Measurements from ENCODE around the gene ACER1.
"Not testable (repeated sequence)": the region's sequence is repeated elsewhere in the genome, so short reads cannot be mapped to it uniquely, and the experiment has no call there.

The ACER1 gene

DNA sequence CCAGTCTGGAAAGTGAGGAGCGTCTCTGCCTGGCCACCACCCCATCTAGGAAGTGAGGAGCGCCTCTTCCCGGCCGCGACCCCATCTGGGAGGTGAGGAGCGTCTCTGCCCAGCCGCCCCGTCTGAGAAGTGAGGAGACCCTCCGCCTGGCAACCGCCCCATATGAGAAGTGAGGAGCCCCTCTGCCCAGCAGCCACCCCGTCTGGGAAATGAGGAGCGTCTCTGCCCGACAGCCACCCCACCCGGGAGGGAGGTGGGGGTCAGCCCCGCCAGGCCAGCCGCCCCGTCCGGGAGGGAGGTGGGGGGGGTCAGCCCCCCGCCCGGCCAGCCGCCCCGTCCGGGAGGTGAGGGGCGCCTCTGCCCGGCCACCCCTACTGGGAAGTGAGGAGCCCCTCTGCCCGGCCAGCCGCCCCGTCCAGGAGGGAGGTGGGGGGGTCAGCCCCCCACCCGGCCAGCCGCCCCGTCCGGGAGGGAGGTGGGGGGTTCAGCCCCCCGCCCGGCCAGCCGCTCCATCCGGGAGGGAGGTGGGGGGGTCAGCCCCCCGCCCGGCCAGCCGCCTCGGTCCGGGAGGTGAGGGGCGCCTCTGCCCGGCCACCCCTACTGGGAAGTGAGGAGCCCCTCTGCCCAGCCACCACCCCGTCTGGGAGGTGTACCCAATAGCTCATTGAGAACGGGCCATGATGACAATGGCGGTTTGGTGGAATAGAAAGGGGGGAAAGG, 22.1 kb upstream of the ACER1 start:
- H3K27me3 ChIP-seq (ENCODE audit: low read depth, low read length); H3K4me1 ChIP-seq (ENCODE audit: control insufficient read depth in 1 of 2, insufficient read depth in 2 of 2, low read length in 2 of 2); H3K36me3 ChIP-seq (ENCODE audit: control insufficient read depth in 1 of 2, insufficient read depth in 2 of 2, low read length in 2 of 2); H3K4me3 ChIP-seq (ENCODE audit: low read depth in 1 of 2, low read length in 2 of 2); H3K9me3 ChIP-seq (ENCODE audit: control insufficient read depth in 1 of 2, low read length in 2 of 2); H3K27ac ChIP-seq (ENCODE audit: low read length): not testable (repeated sequence)

DNA sequence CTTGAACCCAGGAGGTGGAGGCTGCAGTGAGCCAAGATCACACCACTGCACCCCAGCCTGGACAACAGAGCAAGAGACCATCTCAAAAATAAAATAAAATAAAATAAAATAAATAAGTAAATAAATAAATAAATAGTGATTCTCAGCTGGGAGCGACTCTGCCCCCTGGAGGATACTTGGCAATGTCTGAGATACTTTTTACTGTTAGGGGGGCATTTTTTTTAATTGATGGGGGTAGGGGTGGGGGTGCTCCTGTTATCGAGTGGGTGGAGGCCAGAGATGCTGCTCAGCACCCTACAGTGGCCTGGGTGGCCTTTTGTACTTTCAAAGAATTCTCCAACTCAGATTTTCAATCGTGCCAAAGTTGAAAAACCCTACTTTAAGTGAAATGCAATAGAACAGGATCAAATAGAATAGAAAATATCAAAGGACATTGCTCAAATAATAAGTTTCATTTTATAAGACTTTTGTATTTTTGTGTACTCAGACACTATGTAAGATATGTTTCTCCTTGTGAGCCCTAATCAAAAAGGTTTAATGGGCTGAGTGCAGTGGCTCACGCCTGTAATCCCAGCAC, 20.8 kb upstream of the ACER1 start:
- no peak overlapping the region for H3K27ac ChIP-seq (ENCODE audit: low read length)
- H3K4me3 ChIP-seq (ENCODE audit: low read depth in 1 of 2, low read length in 2 of 2): no peak overlapping the region
- H3K9me3 ChIP-seq (ENCODE audit: control insufficient read depth in 1 of 2, low read length in 2 of 2): no peaks in the 10 kb centered on the region

DNA sequence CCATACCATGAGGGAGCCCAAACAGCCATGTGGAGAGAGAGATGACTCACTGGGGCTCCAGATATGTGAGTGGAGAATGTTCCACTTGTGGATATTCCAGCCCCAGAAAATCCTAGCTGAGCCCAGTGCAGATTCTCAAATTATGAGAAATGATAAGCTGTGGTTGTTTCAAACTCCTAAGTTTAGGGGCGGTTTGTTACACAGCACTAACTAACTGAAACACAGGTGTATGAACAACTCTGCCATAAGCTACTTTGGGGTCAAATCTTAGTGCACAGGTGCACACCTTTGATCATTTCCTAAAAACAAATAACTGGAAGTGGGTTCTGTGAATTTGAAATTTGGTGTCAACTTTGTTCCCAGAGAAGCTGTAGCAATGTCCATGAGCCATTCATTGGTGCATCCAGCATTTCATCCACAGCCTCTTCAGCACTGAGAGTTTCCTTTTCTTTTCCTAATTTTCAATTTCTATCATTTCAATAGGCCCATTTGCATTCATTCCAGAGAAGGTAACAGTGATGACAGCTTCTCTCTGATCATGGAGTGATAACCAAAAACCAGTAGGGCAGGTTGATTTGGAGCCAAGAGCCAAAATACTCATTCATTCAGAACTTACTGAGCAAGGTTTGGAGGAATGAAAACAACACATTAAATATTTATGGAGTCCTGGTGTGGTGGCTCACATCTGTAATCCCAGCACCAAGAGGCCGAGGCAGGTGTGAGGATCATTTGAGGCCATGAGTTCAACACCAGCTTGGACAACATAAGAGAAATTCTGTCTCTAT, 19.2 kb upstream of the ACER1 start:
- no peak overlapping the region for H3K4me3 ChIP-seq (ENCODE audit: low read depth in 1 of 2, low read length in 2 of 2)
- no peaks in the 10 kb centered on the region for H3K36me3 ChIP-seq (ENCODE audit: control insufficient read depth in 1 of 2, insufficient read depth in 2 of 2, low read length in 2 of 2)
- no peaks in the 10 kb centered on the region for H3K9me3 ChIP-seq (ENCODE audit: control insufficient read depth in 1 of 2, low read length in 2 of 2)
- no peaks in the 10 kb centered on the region for H3K27me3 ChIP-seq (ENCODE audit: low read depth, low read length)
- H3K27ac ChIP-seq (ENCODE audit: low read length): no peak overlapping the region
- no peaks in the 10 kb centered on the region for H3K4me1 ChIP-seq (ENCODE audit: control insufficient read depth in 1 of 2, insufficient read depth in 2 of 2, low read length in 2 of 2)

More for the DNA sequence above, 20.8 kb upstream of the ACER1 start:
- H3K36me3 ChIP-seq (ENCODE audit: control insufficient read depth in 1 of 2, insufficient read depth in 2 of 2, low read length in 2 of 2): no peaks in the 10 kb centered on the region
- H3K4me1 ChIP-seq (ENCODE audit: control insufficient read depth in 1 of 2, insufficient read depth in 2 of 2, low read length in 2 of 2): no peaks in the 10 kb centered on the region
- no peaks in the 10 kb centered on the region for H3K27me3 ChIP-seq (ENCODE audit: low read depth, low read length)

DNA sequence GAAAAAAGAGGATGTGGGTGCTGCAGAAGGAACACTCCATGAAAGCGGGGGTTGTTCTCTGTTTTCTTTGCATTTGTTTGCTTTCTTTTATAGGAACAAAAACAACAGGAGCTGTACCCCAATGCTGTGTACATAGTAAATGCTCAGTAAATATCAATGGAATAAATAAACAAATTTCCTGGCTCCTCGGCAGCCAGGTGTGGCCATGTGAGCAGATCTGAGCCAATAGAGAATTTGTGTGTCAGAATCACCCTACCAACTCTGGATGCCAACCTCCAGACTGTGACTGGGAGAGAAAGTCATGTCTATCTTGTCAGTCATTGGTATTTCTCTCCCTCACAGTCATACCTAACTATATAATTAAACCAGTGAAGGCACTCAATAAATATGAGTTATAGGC, 17.3 kb upstream of the ACER1 start:
- Histone ChIP-seq H3K27me3 (ENCODE audit: low read depth, low read length) (no peaks in the 10 kb centered on the region), H3K27ac (ENCODE audit: low read length) (no peak overlapping the region), H3K4me1 (ENCODE audit: control insufficient read depth in 1 of 2, insufficient read depth in 2 of 2, low read length in 2 of 2) (no peaks in the 10 kb centered on the region), H3K4me3 (ENCODE audit: low read depth in 1 of 2, low read length in 2 of 2) (no peak overlapping the region), H3K36me3 (ENCODE audit: control insufficient read depth in 1 of 2, insufficient read depth in 2 of 2, low read length in 2 of 2) (no peaks in the 10 kb centered on the region), H3K9me3 (ENCODE audit: control insufficient read depth in 1 of 2, low read length in 2 of 2) (no peaks in the 10 kb centered on the region)

DNA sequence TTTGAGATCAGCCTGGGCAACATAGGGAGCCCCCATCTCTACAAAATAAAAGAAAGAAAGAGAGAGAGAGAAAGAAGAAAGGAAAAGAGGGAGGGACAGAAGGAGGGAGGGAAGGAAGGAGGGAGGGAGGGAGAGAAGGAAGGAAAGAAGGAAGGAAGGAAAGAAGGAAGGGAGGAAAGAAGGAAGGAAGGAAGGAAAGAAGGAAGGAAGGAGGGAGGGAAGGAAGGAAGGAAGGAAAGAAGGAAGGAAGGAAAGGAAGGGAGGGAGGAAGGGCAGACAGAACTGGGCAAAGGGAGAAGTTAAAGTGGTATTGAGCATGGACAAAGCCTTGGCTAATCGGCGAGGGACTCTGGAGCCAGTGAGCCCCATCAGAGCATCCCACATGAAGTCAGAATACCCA, 15.9 kb upstream of the ACER1 start:
- H3K4me1 ChIP-seq (ENCODE audit: control insufficient read depth in 1 of 2, insufficient read depth in 2 of 2, low read length in 2 of 2); H3K27me3 ChIP-seq (ENCODE audit: low read depth, low read length); H3K27ac ChIP-seq (ENCODE audit: low read length); H3K36me3 ChIP-seq (ENCODE audit: control insufficient read depth in 1 of 2, insufficient read depth in 2 of 2, low read length in 2 of 2); H3K4me3 ChIP-seq (ENCODE audit: low read depth in 1 of 2, low read length in 2 of 2); H3K9me3 ChIP-seq (ENCODE audit: control insufficient read depth in 1 of 2, low read length in 2 of 2): not testable (repeated sequence)

DNA sequence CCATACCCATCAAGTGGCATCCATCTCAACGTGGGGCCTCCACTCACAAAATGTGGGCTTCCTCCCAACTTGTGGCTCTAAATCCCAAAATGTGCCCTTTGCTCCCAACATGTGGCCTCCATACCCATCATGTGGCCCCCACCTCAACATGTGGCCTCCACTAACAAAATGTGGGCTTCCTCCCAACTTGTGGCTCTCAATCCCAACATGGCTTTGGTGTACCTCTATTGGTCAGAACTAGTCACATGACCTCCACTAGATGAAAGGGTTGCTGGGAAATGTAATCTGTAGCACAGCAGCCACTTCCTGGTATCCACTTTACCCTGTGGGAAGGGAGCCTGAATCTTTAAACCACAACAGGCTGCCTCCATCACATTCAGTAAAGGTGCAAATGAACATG, 10.1 kb upstream of the ACER1 start:
- Histone ChIP-seq H3K4me3 (ENCODE audit: low read depth in 1 of 2, low read length in 2 of 2) (no peak overlapping the region), H3K4me1 (ENCODE audit: control insufficient read depth in 1 of 2, insufficient read depth in 2 of 2, low read length in 2 of 2) (no peaks in the 10 kb centered on the region)

DNA sequence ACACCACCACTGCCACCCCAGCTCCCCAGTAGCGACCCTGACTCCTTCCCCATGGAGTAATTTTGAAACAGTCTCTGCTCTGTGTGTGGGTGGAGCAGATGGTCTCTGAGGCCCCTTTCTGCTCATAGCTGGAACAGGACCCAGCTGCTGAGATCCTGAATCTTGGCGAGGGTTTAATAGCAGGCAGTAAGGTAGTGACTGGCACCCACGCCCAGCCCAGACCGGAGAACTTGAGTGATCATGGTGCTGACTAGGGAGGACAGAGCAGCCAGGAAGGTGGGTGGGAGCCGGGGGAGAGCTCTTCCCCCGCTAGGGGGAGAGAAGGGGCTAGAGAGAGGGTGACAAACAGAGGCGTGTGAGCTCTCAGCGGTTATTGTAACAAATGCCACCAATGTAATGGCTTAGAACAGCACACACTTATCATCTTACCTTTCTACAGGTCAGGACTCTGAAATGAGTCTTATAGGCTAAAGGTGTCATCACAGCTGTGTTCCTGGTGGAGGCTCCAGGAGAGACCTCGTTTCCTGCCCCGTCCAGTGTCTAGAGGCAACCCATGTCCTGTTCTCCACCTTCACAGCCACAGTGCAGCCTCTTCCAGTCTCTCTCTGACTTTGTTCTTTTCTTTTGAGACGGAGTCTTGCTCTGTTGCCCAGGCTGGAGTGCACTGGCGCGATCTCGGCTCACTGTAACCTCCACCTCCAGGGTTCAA, 7.2 kb upstream of the ACER1 start:
- no peak overlapping the region for H3K27ac ChIP-seq (ENCODE audit: low read length)
- no peaks in the 10 kb centered on the region for H3K36me3 ChIP-seq (ENCODE audit: control insufficient read depth in 1 of 2, insufficient read depth in 2 of 2, low read length in 2 of 2)
- no peaks in the 10 kb centered on the region for H3K4me1 ChIP-seq (ENCODE audit: control insufficient read depth in 1 of 2, insufficient read depth in 2 of 2, low read length in 2 of 2)
- H3K9me3 ChIP-seq (ENCODE audit: control insufficient read depth in 1 of 2, low read length in 2 of 2): no peaks in the 10 kb centered on the region
- H3K27me3 ChIP-seq (ENCODE audit: low read depth, low read length): no peaks in the 10 kb centered on the region
- H3K4me3 ChIP-seq (ENCODE audit: low read depth in 1 of 2, low read length in 2 of 2): no peak overlapping the region

More for the DNA sequence above, 10.1 kb upstream of the ACER1 start:
- Histone ChIP-seq H3K27ac (ENCODE audit: low read length) (no peak overlapping the region), H3K36me3 (ENCODE audit: control insufficient read depth in 1 of 2, insufficient read depth in 2 of 2, low read length in 2 of 2) (no peaks in the 10 kb centered on the region), H3K27me3 (ENCODE audit: low read depth, low read length) (no peaks in the 10 kb centered on the region), H3K9me3 (ENCODE audit: control insufficient read depth in 1 of 2, low read length in 2 of 2) (no peaks in the 10 kb centered on the region)

DNA sequence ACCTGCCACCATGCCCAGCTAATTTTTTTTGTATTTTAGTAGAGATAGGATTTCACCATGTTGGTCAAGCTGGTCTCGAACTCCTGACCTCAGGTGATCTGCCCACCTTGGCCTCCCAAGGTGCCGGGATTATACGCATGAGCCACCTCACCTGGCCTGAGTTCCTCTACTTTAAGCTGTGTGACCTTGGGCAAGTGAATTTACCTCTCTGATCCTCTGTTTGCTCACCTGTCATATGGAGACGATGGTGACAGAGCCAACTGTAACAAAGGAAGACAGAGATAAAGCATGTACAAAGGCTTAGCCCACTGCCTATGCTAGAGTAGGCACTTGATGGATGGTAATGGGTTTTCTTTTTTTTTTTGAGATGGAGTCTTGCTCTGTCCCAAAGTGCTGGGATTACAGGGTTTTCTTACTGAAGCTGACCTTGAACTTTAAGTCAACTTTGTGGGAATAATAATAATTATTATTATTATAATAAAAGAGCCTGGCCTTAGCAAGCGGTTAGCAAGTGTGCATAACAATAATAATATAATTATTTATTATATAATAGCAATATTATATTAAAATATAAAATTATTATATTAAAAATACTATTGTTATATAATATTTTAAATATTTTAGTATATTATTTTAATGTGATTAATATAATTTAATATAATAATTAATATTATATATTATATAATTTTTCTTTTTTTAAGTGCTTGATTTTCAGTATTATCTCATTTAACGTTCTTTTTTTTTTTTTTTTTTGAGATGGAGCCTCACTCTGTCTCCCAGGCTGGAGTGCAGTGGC, 1.3 kb upstream of the ACER1 start:
- no peaks in the 10 kb centered on the region for H3K27me3 ChIP-seq (ENCODE audit: low read depth, low read length)

DNA sequence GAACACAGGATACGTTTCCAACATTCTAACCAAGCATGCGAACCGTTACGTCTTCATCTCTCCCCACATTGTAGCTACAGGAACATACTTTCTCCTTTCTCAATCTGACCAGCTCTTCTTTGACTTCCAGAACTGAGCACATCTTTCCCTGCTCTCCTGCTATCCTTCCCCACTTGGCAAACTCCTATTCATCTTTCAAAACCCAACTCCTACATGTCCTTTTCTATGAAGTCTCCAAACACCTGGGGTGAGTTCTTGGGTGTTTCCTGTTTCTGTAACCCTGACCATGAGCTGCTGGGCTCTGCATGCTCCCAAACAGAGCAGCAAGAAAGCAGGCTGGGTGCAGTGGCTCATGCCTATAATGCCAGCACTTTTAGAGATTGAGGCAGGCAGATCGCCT, 6.6 kb downstream of the ACER1 start:
- H3K27ac ChIP-seq (ENCODE audit: low read length): no peak overlapping the region
- H3K4me3 ChIP-seq (ENCODE audit: low read depth in 1 of 2, low read length in 2 of 2): no peak overlapping the region
- no peaks in the 10 kb centered on the region for H3K4me1 ChIP-seq (ENCODE audit: control insufficient read depth in 1 of 2, insufficient read depth in 2 of 2, low read length in 2 of 2)
- H3K36me3 ChIP-seq (ENCODE audit: control insufficient read depth in 1 of 2, insufficient read depth in 2 of 2, low read length in 2 of 2): no peaks in the 10 kb centered on the region
- H3K27me3 ChIP-seq (ENCODE audit: low read depth, low read length): no peaks in the 10 kb centered on the region
- no peaks in the 10 kb centered on the region for H3K9me3 ChIP-seq (ENCODE audit: control insufficient read depth in 1 of 2, low read length in 2 of 2)

More for the DNA sequence above, 1.3 kb upstream of the ACER1 start:
- Histone ChIP-seq H3K27ac (ENCODE audit: low read length) (no peak overlapping the region), H3K4me3 (ENCODE audit: low read depth in 1 of 2, low read length in 2 of 2) (no peak overlapping the region), H3K36me3 (ENCODE audit: control insufficient read depth in 1 of 2, insufficient read depth in 2 of 2, low read length in 2 of 2) (no peaks in the 10 kb centered on the region), H3K9me3 (ENCODE audit: control insufficient read depth in 1 of 2, low read length in 2 of 2) (no peaks in the 10 kb centered on the region), H3K4me1 (ENCODE audit: control insufficient read depth in 1 of 2, insufficient read depth in 2 of 2, low read length in 2 of 2) (no peaks in the 10 kb centered on the region)

DNA sequence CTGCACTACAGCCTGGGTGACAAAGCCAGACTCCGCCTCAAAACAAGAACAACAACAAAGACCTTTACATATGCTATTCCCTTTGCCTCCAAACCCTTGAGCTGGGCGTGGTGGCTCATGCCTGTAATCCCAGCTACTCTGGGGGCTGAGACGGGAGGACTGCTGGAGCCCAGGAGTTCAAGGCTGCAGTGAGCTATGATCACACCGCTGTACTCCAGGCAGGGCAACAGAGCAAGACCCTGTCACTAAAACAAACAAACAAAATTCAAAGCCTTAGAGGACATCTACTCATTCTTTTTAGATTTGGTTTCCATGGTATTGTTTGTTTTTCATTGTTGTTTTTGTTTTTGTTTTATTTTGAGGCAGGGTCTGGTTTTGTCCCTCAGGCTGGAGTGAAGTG, 7.8 kb downstream of the ACER1 start:
- no peaks in the 10 kb centered on the region for H3K4me1 ChIP-seq (ENCODE audit: control insufficient read depth in 1 of 2, insufficient read depth in 2 of 2, low read length in 2 of 2)
- H3K36me3 ChIP-seq (ENCODE audit: control insufficient read depth in 1 of 2, insufficient read depth in 2 of 2, low read length in 2 of 2): no peaks in the 10 kb centered on the region
- H3K27ac ChIP-seq (ENCODE audit: low read length): no peak overlapping the region
- H3K4me3 ChIP-seq (ENCODE audit: low read depth in 1 of 2, low read length in 2 of 2): no peak overlapping the region
- no peaks in the 10 kb centered on the region for H3K9me3 ChIP-seq (ENCODE audit: control insufficient read depth in 1 of 2, low read length in 2 of 2)
- H3K27me3 ChIP-seq (ENCODE audit: low read depth, low read length): no peaks in the 10 kb centered on the region

DNA sequence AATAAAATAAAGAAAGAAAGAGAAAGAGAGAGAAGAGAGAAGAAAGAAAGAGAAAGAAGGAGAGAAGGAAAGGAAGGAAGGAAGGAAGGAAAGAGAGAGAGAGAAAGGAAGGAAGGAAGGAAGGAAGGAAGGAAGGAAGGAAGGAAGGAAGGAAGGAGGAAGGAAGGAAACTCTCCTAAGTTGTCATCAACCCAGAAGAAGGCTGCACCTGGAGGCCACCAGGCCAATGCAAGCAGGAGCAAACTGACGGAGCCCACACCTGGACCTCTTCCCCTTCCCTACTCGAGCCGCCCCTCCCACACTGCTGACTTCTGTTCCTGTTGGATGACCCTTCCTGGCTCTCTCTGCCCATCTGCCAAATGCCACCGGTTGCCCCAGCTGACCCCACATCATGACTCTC, 8.7 kb downstream of the ACER1 start:
- Histone ChIP-seq H3K4me1 (ENCODE audit: control insufficient read depth in 1 of 2, insufficient read depth in 2 of 2, low read length in 2 of 2) (no peaks in the 10 kb centered on the region), H3K9me3 (ENCODE audit: control insufficient read depth in 1 of 2, low read length in 2 of 2) (no peaks in the 10 kb centered on the region), H3K36me3 (ENCODE audit: control insufficient read depth in 1 of 2, insufficient read depth in 2 of 2, low read length in 2 of 2) (no peaks in the 10 kb centered on the region), H3K27ac (ENCODE audit: low read length) (no peak overlapping the region), H3K27me3 (ENCODE audit: low read depth, low read length) (no peaks in the 10 kb centered on the region), H3K4me3 (ENCODE audit: low read depth in 1 of 2, low read length in 2 of 2) (no peak overlapping the region)

Measured in muscle layer of duodenum (tissue), 2 donors.